ENCODE results near the gene THBS1. TPM values are rescaled to one million over a fixed set of nuclear protein-coding genes. Genes with fewer than 3 reads are reported as not detected.

The THBS1 gene
- total RNA-seq, 1 experiment from 2014 or later = 342 TPM

DNA sequence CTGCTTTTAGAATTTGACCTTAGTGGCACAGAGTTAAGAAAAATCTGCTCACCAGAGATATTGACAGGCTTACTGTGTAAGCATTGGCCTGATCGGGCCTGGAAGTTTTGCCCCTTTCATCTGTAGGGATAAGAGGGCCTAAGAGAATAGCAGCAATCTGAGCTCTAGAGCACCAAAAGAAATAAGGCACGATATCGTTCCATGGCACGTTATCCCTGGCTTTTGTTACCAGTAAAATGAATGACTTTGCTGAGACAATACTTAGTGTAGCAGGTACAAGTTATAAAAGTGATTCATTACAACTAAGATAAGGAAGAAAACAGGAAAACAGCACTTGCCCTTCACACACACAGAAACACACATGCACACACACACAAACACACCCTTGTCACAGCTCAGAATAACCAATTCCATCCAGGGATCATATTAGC is 5.0 kb downstream of the THBS1 start:
- Mint-ChIP-seq H3K4me3 (ENCODE audit: unreplicated experiment) (peak overlapping the region; percentile 78), H3K36me3 (ENCODE audit: insufficient read depth, unreplicated experiment) (peaks cover 100% of the 10 kb centered on the region), H3K4me1 (ENCODE audit: low read depth, unreplicated experiment) (peaks cover 10% of the 10 kb centered on the region), H3K9me3 (ENCODE audit: unreplicated experiment) (no peaks in the 10 kb centered on the region), H3K27me3 (ENCODE audit: insufficient read depth, unreplicated experiment) (no peaks in the 10 kb centered on the region), H3K27ac (ENCODE audit: unreplicated experiment) (no peak overlapping the region)
- peaks cover 15% of the 10 kb centered on the region; the same call in 1 of the 2 replicates for H3K4me1 ChIP-seq
- H3K4me3 ChIP-seq (ENCODE audit: low read depth, low read length) = no peak overlapping the region
- BruUV-seq (replicated peaks) = no TSS peak
- no peaks in the 10 kb centered on the region for H3K27me3 ChIP-seq (replicated peaks; ENCODE audit: control insufficient read depth, insufficient read depth, low read length)
- ChIA-PET POLR2A (no interaction called here), CTCF (no interaction called here)
- TF ChIP-seq, protein P1, sequence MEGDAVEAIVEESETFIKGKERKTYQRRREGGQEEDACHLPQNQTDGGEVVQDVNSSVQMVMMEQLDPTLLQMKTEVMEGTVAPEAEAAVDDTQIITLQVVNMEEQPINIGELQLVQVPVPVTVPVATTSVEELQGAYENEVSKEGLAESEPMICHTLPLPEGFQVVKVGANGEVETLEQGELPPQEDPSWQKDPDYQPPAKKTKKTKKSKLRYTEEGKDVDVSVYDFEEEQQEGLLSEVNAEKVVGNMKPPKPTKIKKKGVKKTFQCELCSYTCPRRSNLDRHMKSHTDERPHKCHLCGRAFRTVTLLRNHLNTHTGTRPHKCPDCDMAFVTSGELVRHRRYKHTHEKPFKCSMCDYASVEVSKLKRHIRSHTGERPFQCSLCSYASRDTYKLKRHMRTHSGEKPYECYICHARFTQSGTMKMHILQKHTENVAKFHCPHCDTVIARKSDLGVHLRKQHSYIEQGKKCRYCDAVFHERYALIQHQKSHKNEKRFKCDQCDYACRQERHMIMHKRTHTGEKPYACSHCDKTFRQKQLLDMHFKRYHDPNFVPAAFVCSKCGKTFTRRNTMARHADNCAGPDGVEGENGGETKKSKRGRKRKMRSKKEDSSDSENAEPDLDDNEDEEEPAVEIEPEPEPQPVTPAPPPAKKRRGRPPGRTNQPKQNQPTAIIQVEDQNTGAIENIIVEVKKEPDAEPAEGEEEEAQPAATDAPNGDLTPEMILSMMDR (IDR thresholded peaks at IDR 0.05; ENCODE audit: insufficient read depth in 1 of 2, low read depth in 1 of 2, low read length in 1 of 2, severe bottlenecking in 1 of 2, unreplicated experiment in 1 of 2) = no peak
- DNase-seq = no peak
- intact Hi-C loops (cut with micrococcal nuclease; ENCODE audit: unreplicated experiment) = loop anchor here (10.0 kb wide), 1 partner anchor 289 kb away; no protein-coding TSS in a partner anchor
- no peaks in the 10 kb centered on the region for H3K9me3 ChIP-seq
- peaks cover 11% of the 10 kb centered on the region for H3K36me3 ChIP-seq (ENCODE audit: control insufficient read depth, insufficient read depth, low read length)

DNA sequence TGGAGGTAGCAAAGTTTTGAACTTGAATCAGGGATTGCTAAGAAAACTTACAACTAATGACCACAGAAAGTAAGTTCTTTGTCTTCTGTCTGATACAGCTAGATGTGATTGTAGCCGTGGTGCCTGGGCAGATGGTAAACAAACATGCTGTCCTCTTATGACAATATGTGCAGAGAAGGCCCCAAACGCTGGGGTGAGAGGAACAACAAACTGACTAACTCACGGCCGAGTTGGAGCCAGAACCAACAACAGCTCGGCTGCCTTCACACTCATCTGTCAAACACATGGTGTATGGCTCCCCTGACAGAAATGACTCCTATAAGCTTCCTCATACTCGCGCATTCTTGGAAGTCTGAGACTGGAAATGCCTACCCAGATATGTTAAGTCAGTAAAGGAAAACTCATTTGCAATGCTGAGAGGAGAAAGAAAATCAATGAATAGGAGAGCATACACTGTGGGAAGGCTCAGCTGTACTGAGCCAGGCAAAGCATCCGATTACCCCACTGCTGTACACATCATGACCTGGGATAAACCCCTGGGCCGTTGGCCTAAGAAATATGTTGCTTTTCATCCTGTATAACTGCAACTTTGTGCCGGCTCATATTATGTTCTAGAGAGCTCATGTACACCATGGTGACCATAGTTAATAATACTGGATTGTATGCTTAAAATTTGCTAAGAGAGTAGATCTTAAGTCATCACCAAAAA is 5.7 kb downstream of the THBS1 start:
- intact Hi-C loops (cut with micrococcal nuclease; ENCODE audit: unreplicated experiment) = loop anchor here (10.0 kb wide), 1 partner anchor 288 kb away; no protein-coding TSS in a partner anchor
- POLR2A ChIA-PET = interaction anchor here (0.5 kb wide), 1 partner anchor 895 kb away, joined by 3 read pairs; no protein-coding TSS in a partner anchor
- H3K9me3 Mint-ChIP-seq (ENCODE audit: unreplicated experiment) = no peaks in the 10 kb centered on the region
- no TSS peak for BruUV-seq (replicated peaks)
- no peak overlapping the region for H3K4me3 Mint-ChIP-seq (ENCODE audit: unreplicated experiment)
- DNase-seq = no peak
- peaks cover 15% of the 10 kb centered on the region; the same call in 1 of the 2 replicates for H3K4me1 ChIP-seq
- H3K27ac Mint-ChIP-seq (ENCODE audit: unreplicated experiment) = no peak overlapping the region
- peaks cover 100% of the 10 kb centered on the region for H3K36me3 Mint-ChIP-seq (ENCODE audit: insufficient read depth, unreplicated experiment)
- CTCF ChIA-PET = no interaction called here
- no peak overlapping the region for H3K4me3 ChIP-seq (ENCODE audit: low read depth, low read length)
- no peaks in the 10 kb centered on the region for H3K27me3 ChIP-seq (replicated peaks; ENCODE audit: control insufficient read depth, insufficient read depth, low read length)
- TF ChIP-seq, protein P1 (IDR thresholded peaks at IDR 0.05; ENCODE audit: insufficient read depth in 1 of 2, low read depth in 1 of 2, low read length in 1 of 2, severe bottlenecking in 1 of 2, unreplicated experiment in 1 of 2) = no peak
- peaks cover 15% of the 10 kb centered on the region for H3K4me1 Mint-ChIP-seq (ENCODE audit: low read depth, unreplicated experiment)
- H3K36me3 ChIP-seq (ENCODE audit: control insufficient read depth, insufficient read depth, low read length) = peaks cover 11% of the 10 kb centered on the region
- no peaks in the 10 kb centered on the region for H3K27me3 Mint-ChIP-seq (ENCODE audit: insufficient read depth, unreplicated experiment)
- H3K9me3 ChIP-seq = no peaks in the 10 kb centered on the region

DNA sequence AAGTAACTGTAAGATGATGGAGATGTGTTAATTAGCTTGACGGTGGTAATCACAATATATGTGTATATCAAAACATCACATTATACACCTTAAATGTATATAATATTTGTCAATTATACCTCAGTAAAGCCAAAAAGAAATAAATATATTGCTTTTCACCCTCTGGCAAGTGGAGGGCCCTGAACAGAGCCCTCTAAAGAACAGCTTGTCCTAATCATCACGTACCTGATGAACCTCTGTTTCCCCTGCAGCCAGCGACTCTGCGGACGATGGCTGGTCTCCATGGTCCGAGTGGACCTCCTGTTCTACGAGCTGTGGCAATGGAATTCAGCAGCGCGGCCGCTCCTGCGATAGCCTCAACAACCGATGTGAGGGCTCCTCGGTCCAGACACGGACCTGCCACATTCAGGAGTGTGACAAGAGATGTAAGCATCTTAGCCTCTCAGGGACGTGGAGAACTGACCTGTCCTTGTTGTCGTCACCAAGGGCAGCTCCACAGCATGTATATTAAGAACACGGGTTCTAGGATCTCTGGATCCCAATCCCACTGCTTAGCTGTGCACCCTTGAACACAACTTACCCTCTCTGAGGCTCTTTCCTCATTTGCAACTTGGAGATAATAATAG is 6.3 kb downstream of the THBS1 start:
- Mint-ChIP-seq H3K36me3 (ENCODE audit: insufficient read depth, unreplicated experiment) (peaks cover 100% of the 10 kb centered on the region), H3K27me3 (ENCODE audit: insufficient read depth, unreplicated experiment) (no peaks in the 10 kb centered on the region)

More for the DNA sequence above, 6.3 kb downstream of the THBS1 start:
- TF ChIP-seq, protein P1 (IDR thresholded peaks at IDR 0.05; ENCODE audit: insufficient read depth in 1 of 2, low read depth in 1 of 2, low read length in 1 of 2, severe bottlenecking in 1 of 2, unreplicated experiment in 1 of 2) = no peak
- H3K36me3 ChIP-seq (ENCODE audit: control insufficient read depth, insufficient read depth, low read length) = peaks cover 11% of the 10 kb centered on the region
- no peaks in the 10 kb centered on the region for H3K9me3 Mint-ChIP-seq (ENCODE audit: unreplicated experiment)
- H3K27me3 ChIP-seq (replicated peaks; ENCODE audit: control insufficient read depth, insufficient read depth, low read length) = no peaks in the 10 kb centered on the region
- H3K9me3 ChIP-seq = no peaks in the 10 kb centered on the region
- intact Hi-C loops (cut with micrococcal nuclease; ENCODE audit: unreplicated experiment) = loop anchor here (10.0 kb wide), 1 partner anchor 288 kb away; no protein-coding TSS in a partner anchor
- BruUV-seq (replicated peaks) = no TSS peak
- ChIA-PET CTCF (no interaction called here), POLR2A (interaction anchor here (0.5 kb wide), 1 partner anchor 895 kb away, joined by 3 read pairs; no protein-coding TSS in a partner anchor)
- peaks cover 11% of the 10 kb centered on the region; the same call in 1 of the 2 replicates for H3K4me1 ChIP-seq
- H3K4me3 ChIP-seq (ENCODE audit: low read depth, low read length) = no peak overlapping the region
- DNase-seq = no peak
- H3K27ac Mint-ChIP-seq (ENCODE audit: unreplicated experiment) = no peak overlapping the region
- H3K4me1 Mint-ChIP-seq (ENCODE audit: low read depth, unreplicated experiment) = peaks cover 15% of the 10 kb centered on the region
- no peak overlapping the region for H3K4me3 Mint-ChIP-seq (ENCODE audit: unreplicated experiment)

Data from Caco-2 (cell line).